H1 (cell line): ENCODE data around the gene DGKI. TPM values are rescaled to one million over a fixed set of nuclear protein-coding genes. Genes with fewer than 3 reads are reported as not detected.
A peak's percentile ranks its signal among the peaks of the same experiment; 100 is the strongest.

ENCODE experiments used
- CTCF ChIA-PET: fragments of 300-600 bp; sonication (Branson Sonifier 250); formaldehyde crosslinking; loops from one replicate; lab custom pipeline; 2021; ENCODE audit not compliant: partially characterized antibody; lab: Charles Lee
- POLR2A ChIA-PET: fragments of 300-600 bp; sonication (Branson Sonifier 250); formaldehyde crosslinking; loops from one replicate; lab custom pipeline; 2021; ENCODE audit warnings: inconsistent platforms; ENCODE audit not compliant: partially characterized antibody; lab: Charles Lee
- DNase-seq, 2 experiments: peaks; one replicate each; pipeline versions ENCODE4 v3.0.0 to v3.0.0-alpha.2; 2010 to 2022; ENCODE audit warnings: low spot score in 2 of 2, low read depth in 1 of 2, mixed read lengths in 1 of 2
- FAIRE-seq: peaks from 2 replicates; lab custom pipeline; 2011; peaks lifted over from hg19 to GRCh38; lab: Jason Lieb, UNC
- H2AFZ ChIP-seq: 2 replicates; pipeline ENCODE4 v1.8.1; 2012; ENCODE audit warnings: low read length, inconsistent platforms
- H2AK5ac ChIP-seq: 2 replicates; pipeline ENCODE4 v1.6.1; 2013; ENCODE audit warnings: low read depth, low read length
- H2BK120ac ChIP-seq: replicated peaks from 2 replicates; pipeline ENCODE3; 2013; ENCODE audit warnings: low read depth, low read length, inconsistent platforms
- H2BK12ac ChIP-seq: 2 replicates; pipeline ENCODE4 v1.6.1; 2013; ENCODE audit warnings: low read depth, low read length
- H2BK15ac ChIP-seq: 2 replicates; pipeline ENCODE4 v1.6.1; 2013; ENCODE audit warnings: low read length
- H2BK20ac ChIP-seq: 2 replicates; pipeline ENCODE4 v1.6.1; 2013; ENCODE audit warnings: low read length
- H2BK5ac ChIP-seq: 2 replicates; pipeline ENCODE4 v1.6.1; 2013; ENCODE audit warnings: low read depth, low read length
- H3K14ac ChIP-seq: 2 replicates; pipeline ENCODE4 v1.6.1; 2013; ENCODE audit warnings: inconsistent platforms; ENCODE audit not compliant: insufficient read length
- H3K18ac ChIP-seq: 2 replicates; pipeline ENCODE4 v1.6.1; 2013; ENCODE audit warnings: low read length; ENCODE audit errors: extremely low read depth
- H3K23ac ChIP-seq: 2 replicates; pipeline ENCODE4 v1.6.1; 2013; ENCODE audit warnings: inconsistent platforms; ENCODE audit not compliant: insufficient read length
- H3K23me2 ChIP-seq: 2 replicates; pipeline ENCODE4 v1.6.1; 2013; ENCODE audit warnings: low read depth, low read length
- H3K27ac ChIP-seq: 2 replicates; pipeline ENCODE4 v1.6.1; 2011; ENCODE audit warnings: low read depth, low read length, inconsistent platforms
- H3K27me3 ChIP-seq, 4 experiments: replicated peaks in 1 of 4; 1 replicate in 1 of 4; 2 replicates in 3 of 4; pipeline versions ENCODE4 v1.6.1 to v1.8.1; 2011 to 2013; ENCODE audit warnings: low read length in 3 of 4, mild to moderate bottlenecking in 3 of 4, inconsistent platforms in 2 of 4, mixed read lengths in 2 of 4, moderate library complexity in 1 of 4; ENCODE audit not compliant: control insufficient read depth in 3 of 4, insufficient read depth in 3 of 4; ENCODE audit errors: extremely low read depth in 1 of 4
- H3K36me3 ChIP-seq, 4 experiments: 2 replicates each; pipeline versions ENCODE4 v1.6.1 to v1.8.1; 2011 to 2013; ENCODE audit warnings: mild to moderate bottlenecking in 4 of 4, low read length in 3 of 4, moderate library complexity in 2 of 4, control low read depth in 1 of 4, inconsistent platforms in 1 of 4; ENCODE audit not compliant: insufficient read depth in 4 of 4, control insufficient read depth in 2 of 4
- H3K4ac ChIP-seq: replicated peaks from 2 replicates; pipeline ENCODE3; 2013; ENCODE audit warnings: low read length, low read depth, mixed read lengths, inconsistent platforms; ENCODE audit not compliant: insufficient read length
- H3K4me1 ChIP-seq, 4 experiments: replicated peaks in 1 of 4; 1 replicate in 1 of 4; 2 replicates in 3 of 4; pipeline versions ENCODE4 v1.6.1 to v1.8.1; 2011 to 2013; ENCODE audit warnings: low read length in 3 of 4, inconsistent platforms in 2 of 4, mixed read lengths in 1 of 4; ENCODE audit not compliant: insufficient read depth in 4 of 4, control insufficient read depth in 3 of 4
- H3K4me2 ChIP-seq, 2 experiments: 2 replicates each; pipeline versions ENCODE4 v1.6.1 to v1.8.1; 2011 to 2013; ENCODE audit warnings: low read depth in 2 of 2, low read length in 2 of 2, control low read depth in 1 of 2, inconsistent platforms in 1 of 2, mild to moderate bottlenecking in 1 of 2; ENCODE audit not compliant: insufficient read depth in 1 of 2
- H3K4me3 ChIP-seq, 4 experiments: fragments of 200-600, 300-600 bp in 1 of 4; sonication (generic), shearing (Covaris generic), sonication (Bioruptor Twin) in 1 of 4; 2 replicates each; pipeline versions ENCODE4 v1.5.1 to v1.8.1; 2011 to 2016; ENCODE audit warnings: low read length in 4 of 4, low read depth in 3 of 4, control low read depth in 2 of 4, inconsistent platforms in 2 of 4, mild to moderate bottlenecking in 2 of 4, mixed read lengths in 1 of 4, moderate library complexity in 1 of 4; ENCODE audit not compliant: insufficient read depth in 2 of 4; ENCODE audit errors: extremely low read depth in 1 of 4
- H3K56ac ChIP-seq: replicated peaks from 2 replicates; pipeline ENCODE3; 2013; ENCODE audit warnings: low read depth, mild to moderate bottlenecking, mixed read lengths, low read length, inconsistent platforms; ENCODE audit not compliant: insufficient read length
- H3K79me1 ChIP-seq: 2 replicates; pipeline ENCODE4 v1.6.1; 2013; ENCODE audit warnings: low read depth, low read length, control low read depth
- H3K79me2 ChIP-seq, 2 experiments: 2 replicates each; pipeline versions ENCODE4 v1.6.1 to v1.8.1; 2012 to 2013; ENCODE audit warnings: low read length in 2 of 2, mild to moderate bottlenecking in 2 of 2, inconsistent platforms in 1 of 2; ENCODE audit not compliant: insufficient read depth in 2 of 2, control insufficient read depth in 1 of 2
- H3K9ac ChIP-seq, 4 experiments: replicated peaks in 1 of 4; 1 replicate in 1 of 4; 2 replicates in 3 of 4; pipeline versions ENCODE4 v1.6.1 to v1.8.1; 2011 to 2013; ENCODE audit warnings: low read depth in 3 of 4, low read length in 3 of 4, control low read depth in 2 of 4, mild to moderate bottlenecking in 2 of 4, moderate library complexity in 2 of 4, inconsistent platforms in 1 of 4; ENCODE audit errors: extremely low read depth in 1 of 4
- H3K9me3 ChIP-seq, 2 experiments: 2 replicates each; pipeline versions ENCODE4 v1.6.1 to v1.8.1; 2012 to 2013; ENCODE audit warnings: mild to moderate bottlenecking in 2 of 2, moderate library complexity in 2 of 2, control low read depth in 1 of 2, inconsistent platforms in 1 of 2, low read depth in 1 of 2, low read length in 1 of 2, mixed read lengths in 1 of 2; ENCODE audit not compliant: insufficient read depth in 2 of 2
- H4K20me1 ChIP-seq, 2 experiments: replicated peaks in 1 of 2; 2 replicates each; pipeline versions ENCODE3 to v1.8.1; 2011 to 2013; ENCODE audit warnings: inconsistent platforms in 2 of 2, low read length in 2 of 2, mild to moderate bottlenecking in 1 of 2; ENCODE audit not compliant: insufficient read depth in 2 of 2, control insufficient read depth in 1 of 2
- H4K5ac ChIP-seq: 2 replicates; pipeline ENCODE4 v1.6.1; 2013; ENCODE audit warnings: low read length, low read depth, mixed read lengths, inconsistent platforms; ENCODE audit not compliant: insufficient read length
- H4K8ac ChIP-seq: 2 replicates; pipeline ENCODE4 v1.8.0; 2013; ENCODE audit warnings: mild to moderate bottlenecking, moderate library complexity, low read length, inconsistent platforms; ENCODE audit not compliant: insufficient read depth; ENCODE audit errors: extremely low read depth
- H4K91ac ChIP-seq: replicated peaks from 2 replicates; pipeline ENCODE3; 2013; ENCODE audit warnings: low read length, mixed read lengths, inconsistent platforms; ENCODE audit not compliant: insufficient read length
- BRCA1 ChIP-seq: IDR thresholded peaks from 2 replicates; pipeline ENCODE4 v1.6.1; 2012; ENCODE audit warnings: low read depth, low read length, improper control_type of control experiment
- CBX5 ChIP-seq: fragments of 300-800, 300-1000 bp; sonication (generic); IDR thresholded peaks from 2 replicates; pipeline ENCODE4 v1.7.1; 2016; ENCODE audit warnings: antibody characterized with exemption, low read length, low read depth
- CHD1 ChIP-seq: IDR thresholded peaks from 2 replicates; pipeline ENCODE4 v1.6.1; 2012; ENCODE audit warnings: low read depth, low read length, improper control_type of control experiment
- CTBP2 ChIP-seq: IDR thresholded peaks from 2 replicates; pipeline ENCODE4 v1.7.0; 2011; ENCODE audit warnings: borderline replicate concordance, mild to moderate bottlenecking, moderate library complexity, mixed read lengths, low read length; ENCODE audit not compliant: insufficient read depth, insufficient read length
- EGR1 ChIP-seq: IDR thresholded peaks from 2 replicates; pipeline ENCODE4 v1.6.1; 2011; ENCODE audit warnings: low read depth, low read length, borderline replicate concordance
- GABPA ChIP-seq: IDR thresholded peaks from 2 replicates; pipeline ENCODE4 v1.6.1; 2011; ENCODE audit warnings: mild to moderate bottlenecking, low read length, moderate library complexity, borderline replicate concordance; ENCODE audit not compliant: insufficient read depth
- HDAC6 ChIP-seq: IDR thresholded peaks from one replicate; pipeline ENCODE4 v1.7.1; 2012; ENCODE audit warnings: low read depth, mild to moderate bottlenecking, inconsistent platforms, low read length, moderate library complexity
- MAFK ChIP-seq: IDR thresholded peaks from 2 replicates; pipeline ENCODE4 v1.6.1; 2012; ENCODE audit warnings: low read depth, mild to moderate bottlenecking, improper control_type of control experiment, low read length
- RFX5 ChIP-seq: IDR thresholded peaks from 2 replicates; pipeline ENCODE4 v1.6.1; 2011; ENCODE audit warnings: low read depth, low read length, improper control_type of control experiment, borderline replicate concordance
- SAP30 ChIP-seq: fragments of 300-600 bp; sonication (generic); IDR thresholded peaks from 2 replicates; pipeline ENCODE4 v1.7.1; 2012; ENCODE audit warnings: low read length, moderate library complexity, mild to moderate bottlenecking, inconsistent platforms; ENCODE audit not compliant: insufficient read depth, insufficient replicate concordance
- SP2 ChIP-seq: IDR thresholded peaks from 2 replicates; pipeline ENCODE4 v1.6.1; 2012; ENCODE audit warnings: mild to moderate bottlenecking, low read length, inconsistent platforms
- TCF12 ChIP-seq: IDR thresholded peaks from 2 replicates; pipeline ENCODE4 v1.6.1; 2011; ENCODE audit warnings: low read depth, mild to moderate bottlenecking, low read length
- WGBS, 2 experiments: shearing (Covaris generic) in 1 of 2; methylation state at CpG; one replicate each; pipeline versions ENCODE4 v1.1.6 to v1.1.7; 2013 to 2015; ENCODE audit warnings: low lambda C conversion rate in 2 of 2, mixed read lengths in 2 of 2, inconsistent platforms in 1 of 2, low coverage in 1 of 2, missing lambda C conversion rate in 1 of 2; ENCODE audit not compliant: insufficient replicate concordance in 2 of 2, insufficient coverage in 1 of 2, insufficient read length in 1 of 2; ENCODE audit errors: extremely low coverage in 1 of 2, missing lambda C conversion rate in 1 of 2; 5-methylcytosine and 5-hydroxymethylcytosine counted together
- polyA plus RNA-seq, 7 experiments: library from polyadenylated mRNA; depleted of rRNA in 3 of 7; stranded (reverse) in 5 of 7; unstranded in 2 of 7; fragments of >200 nt in 5 of 7; fragments of 200-250 nt in 2 of 7; gene quantifications; 1 replicate in 5 of 7; 2 replicates in 1 of 7; 4 replicates in 1 of 7; pipeline versions ENCODE4 v1.2.1 to v1.2.3, GENCODE V29; 2011 to 2013; ENCODE audit warnings: missing spikeins in 2 of 7, mixed read lengths in 2 of 7
- total RNA-seq: library from RNA; stranded (reverse); fragmentation: NEBNext Ultra II Directional; extraction: Animal tissue kit (Norgen Biotek cat#: 25700); gene quantifications from 2 replicates; pipeline ENCODE4 v1.2.1, GENCODE V29; 2021
- TF ChIP-seq, protein P1 (sequence below): IDR thresholded peaks from 2 replicates; pipeline ENCODE4 v1.6.1; 2012; ENCODE audit warnings: low read length, inconsistent platforms

The DGKI gene
- total and polyA plus RNA-seq, 2 of the 8 experiments (the other 6 are each of a cell fraction or from before 2014, with no cell fraction given): 0.20 to 0.71 TPM

DNA sequence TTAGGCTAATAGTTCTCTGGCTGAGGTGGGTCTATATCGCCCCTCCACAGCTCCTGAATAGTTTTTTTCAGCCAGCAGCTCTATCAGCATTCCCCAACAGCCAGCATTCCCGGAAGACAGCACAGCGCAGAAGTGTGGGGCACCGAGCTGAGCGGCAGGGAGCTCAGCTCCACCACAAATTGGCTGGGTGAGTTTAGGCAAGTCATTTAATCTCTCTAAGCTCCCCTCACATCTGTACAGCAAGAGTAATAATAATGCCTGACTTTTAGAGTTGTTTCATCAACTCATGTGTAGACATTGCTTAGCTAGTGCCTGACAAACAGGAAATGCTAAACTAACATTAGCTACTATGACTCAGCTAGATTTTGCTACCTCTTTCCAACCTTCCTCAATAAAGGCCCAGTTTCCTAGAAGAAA is 255.3 kb downstream of the DGKI start:
- H3K27ac ChIP-seq: no peak overlapping the region
- TF ChIP-seq CHD1 (no peak), GABPA (no peak), HDAC6 (no peak), CBX5 (no peak), TCF12 (no peak), CTBP2 (no peak), SP2 (no peak), SAP30 (no peak), EGR1 (no peak), RFX5 (no peak), MAFK (peak; percentile 63; the same call in 1 of the 2 replicates), BRCA1 (no peak)
- TF ChIP-seq, protein P1, sequence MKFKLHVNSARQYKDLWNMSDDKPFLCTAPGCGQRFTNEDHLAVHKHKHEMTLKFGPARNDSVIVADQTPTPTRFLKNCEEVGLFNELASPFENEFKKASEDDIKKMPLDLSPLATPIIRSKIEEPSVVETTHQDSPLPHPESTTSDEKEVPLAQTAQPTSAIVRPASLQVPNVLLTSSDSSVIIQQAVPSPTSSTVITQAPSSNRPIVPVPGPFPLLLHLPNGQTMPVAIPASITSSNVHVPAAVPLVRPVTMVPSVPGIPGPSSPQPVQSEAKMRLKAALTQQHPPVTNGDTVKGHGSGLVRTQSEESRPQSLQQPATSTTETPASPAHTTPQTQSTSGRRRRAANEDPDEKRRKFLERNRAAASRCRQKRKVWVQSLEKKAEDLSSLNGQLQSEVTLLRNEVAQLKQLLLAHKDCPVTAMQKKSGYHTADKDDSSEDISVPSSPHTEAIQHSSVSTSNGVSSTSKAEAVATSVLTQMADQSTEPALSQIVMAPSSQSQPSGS: no peak

More for the DNA sequence above, 255.3 kb downstream of the DGKI start:
- no peak overlapping the region for H2BK12ac ChIP-seq
- peak overlapping the region; percentile 55; the same call in 1 of the 2 replicates for H2AFZ ChIP-seq
- no peaks in the 10 kb centered on the region for H3K79me2 ChIP-seq
- no peak for FAIRE-seq
- H3K4me2 ChIP-seq: no peak overlapping the region
- ChIA-PET POLR2A (no interaction called here), CTCF (interaction anchor here (0.6 to 5.3 kb wide), 30 partner anchors 9 to 1918 kb away, joined by 3 to 34 read pairs (median 4); no protein-coding TSS in a partner anchor)
- no peak overlapping the region for H2BK15ac ChIP-seq
- H3K9me3 ChIP-seq: no peaks in the 10 kb centered on the region
- H3K14ac ChIP-seq: no peak overlapping the region
- peaks cover 0 to 6% (median 1%) of the 10 kb centered on the region in 4 experiments; a peak in 4 of 7 replicates for H3K4me1 ChIP-seq
- H2AK5ac ChIP-seq: no peak overlapping the region
- no peak overlapping the region for H3K9ac ChIP-seq
- H2BK20ac ChIP-seq: no peak overlapping the region
- 71% methylated on average over 5 of the region's 5 CpGs; no CpG with 5 or more reads in 1 of the 2 experiments for WGBS, 2 experiments
- no peaks in the 10 kb centered on the region for H3K36me3 ChIP-seq
- no peaks in the 10 kb centered on the region for H3K23me2 ChIP-seq
- DNase-seq: no peak
- no peak overlapping the region for H2BK120ac ChIP-seq
- H3K27me3 ChIP-seq: no peaks in the 10 kb centered on the region
- no peak overlapping the region for H3K56ac ChIP-seq
- H4K8ac ChIP-seq: no peak overlapping the region
- no peak overlapping the region for H3K4me3 ChIP-seq
- H4K20me1 ChIP-seq: no peaks in the 10 kb centered on the region
- no peak overlapping the region for H3K4ac ChIP-seq
- no peaks in the 10 kb centered on the region for H3K79me1 ChIP-seq
- H4K5ac ChIP-seq: no peak overlapping the region
- H3K18ac ChIP-seq: no peak overlapping the region
- H2BK5ac ChIP-seq: no peak overlapping the region
- H4K91ac ChIP-seq: no peak overlapping the region
- H3K23ac ChIP-seq: no peak overlapping the region
